IPS-18a (cell line): Measurements from ENCODE around the gene USP36.
"Not testable (repeated sequence)": the region's sequence is repeated elsewhere in the genome, so short reads cannot be mapped to it uniquely, and the experiment has no call there.

Experiments used
- H3K27ac ChIP-seq: one replicate; pipeline ENCODE4 v1.5.1; 2013; ENCODE audit warnings: low read length
- H3K27me3 ChIP-seq: one replicate; pipeline ENCODE4 v1.6.1; 2013; ENCODE audit warnings: mild to moderate bottlenecking, low read length; ENCODE audit not compliant: control insufficient read depth, insufficient read depth
- H3K36me3 ChIP-seq: one replicate; pipeline ENCODE4 v1.6.1; 2013; ENCODE audit warnings: low read depth, low read length; ENCODE audit not compliant: control insufficient read depth
- H3K4me1 ChIP-seq: one replicate; pipeline ENCODE4 v1.6.1; 2013; ENCODE audit warnings: low read depth, low read length; ENCODE audit not compliant: control insufficient read depth
- H3K4me3 ChIP-seq: one replicate; pipeline ENCODE4 v1.5.1; 2013; ENCODE audit warnings: low read length
- H3K9ac ChIP-seq: one replicate; pipeline ENCODE4 v1.6.1; 2013; ENCODE audit warnings: mild to moderate bottlenecking, low read length, moderate library complexity
- H3K9me3 ChIP-seq: one replicate; pipeline ENCODE4 v1.6.1; 2013; ENCODE audit warnings: low read depth, low read length; ENCODE audit not compliant: control insufficient read depth

Gene USP36

GRCh38 chr17:78882540-78883088 is 42.0 kb upstream of the USP36 start:
- Histone ChIP-seq H3K27ac (no peak overlapping the region), H3K9ac (no peak overlapping the region), H3K9me3 (no peaks in the 10 kb centered on the region), H3K4me1 (peaks cover 12% of the 10 kb centered on the region), H3K36me3 (no peaks in the 10 kb centered on the region), H3K4me3 (no peak overlapping the region), H3K27me3 (no peaks in the 10 kb centered on the region)

DNA sequence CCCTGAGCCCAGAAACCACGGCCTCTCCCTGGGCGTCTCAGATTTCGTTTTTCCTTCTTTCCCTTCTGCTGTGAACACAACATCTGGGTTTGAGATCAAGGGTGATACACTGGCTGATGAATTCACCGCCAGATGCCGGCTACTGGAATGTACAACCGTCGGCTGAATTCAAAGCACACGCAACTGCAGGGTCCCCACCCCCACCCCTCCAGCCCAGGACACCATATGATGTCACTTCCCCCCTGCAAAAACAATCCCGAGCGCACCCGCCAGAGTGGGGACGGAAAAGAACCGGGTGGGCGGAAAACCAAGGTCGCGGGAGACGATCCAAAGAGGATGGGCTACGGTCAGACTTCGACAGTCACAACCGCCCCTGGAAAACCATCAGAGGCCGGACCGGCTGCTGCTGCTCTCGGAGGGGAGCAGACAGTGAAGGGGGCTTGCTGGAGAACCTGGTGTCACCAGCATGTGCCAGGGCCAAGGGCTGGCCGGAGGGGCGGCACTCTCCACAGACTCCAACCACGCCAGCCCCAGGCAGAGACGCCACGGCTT is 39.1 kb upstream of the USP36 start:
- H3K9me3 ChIP-seq, result no peaks in the 10 kb centered on the region
- H3K27me3 ChIP-seq, result no peaks in the 10 kb centered on the region
- no peaks in the 10 kb centered on the region for H3K36me3 ChIP-seq
- no peak overlapping the region for H3K27ac ChIP-seq
- no peak overlapping the region for H3K4me3 ChIP-seq
- peaks cover 11% of the 10 kb centered on the region for H3K4me1 ChIP-seq
- H3K9ac ChIP-seq, result no peak overlapping the region

GRCh38 chr17:78878871-78879527 is 38.4 kb upstream of the USP36 start:
- H3K9me3 ChIP-seq, result no peaks in the 10 kb centered on the region
- H3K36me3 ChIP-seq, result no peaks in the 10 kb centered on the region
- no peaks in the 10 kb centered on the region for H3K27me3 ChIP-seq
- H3K4me3 ChIP-seq, result no peak overlapping the region
- H3K27ac ChIP-seq, result no peak overlapping the region
- H3K4me1 ChIP-seq, result peaks cover 4% of the 10 kb centered on the region
- no peak overlapping the region for H3K9ac ChIP-seq

DNA sequence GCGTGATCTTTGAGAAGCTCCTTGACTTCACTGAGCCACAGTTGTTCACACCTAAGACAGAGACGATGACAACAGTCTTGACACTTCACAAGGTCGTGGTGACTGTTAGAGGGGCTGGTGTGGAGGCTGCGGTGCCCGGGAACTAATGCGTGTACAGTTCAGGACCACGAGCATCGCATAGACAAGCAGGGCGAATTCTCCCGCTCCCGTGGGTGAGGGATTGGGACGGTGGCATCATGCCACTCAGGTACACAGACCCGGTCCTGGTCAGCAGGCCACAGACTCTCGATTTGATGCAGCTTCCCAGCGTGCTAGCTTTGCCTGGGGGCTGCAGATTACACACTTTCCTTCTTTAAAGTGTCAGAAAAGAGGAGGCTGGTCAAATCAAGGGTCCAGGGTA is 37.6 kb upstream of the USP36 start:
- H3K27ac ChIP-seq, result no peak overlapping the region
- H3K27me3 ChIP-seq, result no peaks in the 10 kb centered on the region
- no peaks in the 10 kb centered on the region for H3K36me3 ChIP-seq
- no peaks in the 10 kb centered on the region for H3K9me3 ChIP-seq
- H3K9ac ChIP-seq, result no peak overlapping the region
- no peak overlapping the region for H3K4me3 ChIP-seq
- H3K4me1 ChIP-seq, result no peaks in the 10 kb centered on the region

DNA sequence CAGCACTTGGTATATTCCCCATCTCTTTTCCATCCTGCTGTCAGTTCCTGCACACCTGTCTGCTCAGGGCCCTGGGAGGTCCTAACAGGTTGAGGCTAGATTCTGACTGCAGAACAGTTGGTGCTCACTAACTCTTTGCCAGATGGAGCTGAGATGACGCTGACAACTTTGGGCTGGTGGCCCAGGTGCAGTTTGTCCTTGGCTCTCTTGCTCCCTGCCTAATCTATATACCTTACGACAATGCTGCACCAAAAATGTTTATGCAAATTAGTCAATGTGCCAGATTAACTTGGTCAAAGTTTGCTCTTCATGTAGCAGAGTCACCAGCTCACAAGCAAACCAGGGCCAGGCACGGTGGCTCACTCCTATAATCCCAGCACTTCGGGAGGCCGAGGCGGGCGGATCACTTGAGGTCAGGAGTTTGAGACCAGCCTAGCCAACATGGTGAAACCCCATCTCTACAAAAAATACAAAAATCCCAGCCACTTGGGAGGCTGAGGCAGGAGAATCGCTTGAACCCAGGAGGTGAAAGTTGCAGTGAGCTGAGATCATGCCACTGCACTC is 36.4 kb upstream of the USP36 start:
- not testable (repeated sequence) for H3K4me3 ChIP-seq, H3K9me3 ChIP-seq, H3K4me1 ChIP-seq, H3K27ac ChIP-seq, H3K36me3 ChIP-seq, H3K27me3 ChIP-seq, H3K9ac ChIP-seq

DNA sequence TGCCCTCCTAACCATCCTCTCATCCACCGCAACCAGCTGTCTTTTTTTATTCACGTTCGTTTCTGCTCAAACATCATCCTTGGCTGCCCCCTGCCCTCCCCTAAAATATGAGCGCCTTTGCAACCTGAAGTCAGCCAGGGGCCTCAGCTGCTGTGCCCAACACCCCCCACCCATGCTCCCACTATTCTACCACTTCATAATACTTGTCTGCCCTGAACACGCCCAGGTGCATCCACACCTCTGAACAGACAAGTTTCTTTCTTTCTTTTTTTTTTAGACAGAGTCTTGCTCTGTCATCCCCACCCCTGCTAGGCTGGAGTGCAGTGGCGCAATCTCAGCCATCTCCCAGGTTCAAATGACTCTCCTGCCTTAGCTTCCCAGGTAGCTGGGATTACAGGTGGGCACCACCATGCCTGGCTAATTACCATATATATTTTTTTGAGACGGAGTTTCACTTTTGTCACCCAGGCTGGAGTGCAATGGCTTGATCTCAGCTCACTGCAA is 35.5 kb upstream of the USP36 start:
- no peaks in the 10 kb centered on the region for H3K9me3 ChIP-seq
- H3K4me3 ChIP-seq, result no peak overlapping the region
- H3K27me3 ChIP-seq, result no peaks in the 10 kb centered on the region
- H3K4me1 ChIP-seq, result no peaks in the 10 kb centered on the region
- H3K27ac ChIP-seq, result no peak overlapping the region
- H3K9ac ChIP-seq, result no peak overlapping the region
- no peaks in the 10 kb centered on the region for H3K36me3 ChIP-seq

DNA sequence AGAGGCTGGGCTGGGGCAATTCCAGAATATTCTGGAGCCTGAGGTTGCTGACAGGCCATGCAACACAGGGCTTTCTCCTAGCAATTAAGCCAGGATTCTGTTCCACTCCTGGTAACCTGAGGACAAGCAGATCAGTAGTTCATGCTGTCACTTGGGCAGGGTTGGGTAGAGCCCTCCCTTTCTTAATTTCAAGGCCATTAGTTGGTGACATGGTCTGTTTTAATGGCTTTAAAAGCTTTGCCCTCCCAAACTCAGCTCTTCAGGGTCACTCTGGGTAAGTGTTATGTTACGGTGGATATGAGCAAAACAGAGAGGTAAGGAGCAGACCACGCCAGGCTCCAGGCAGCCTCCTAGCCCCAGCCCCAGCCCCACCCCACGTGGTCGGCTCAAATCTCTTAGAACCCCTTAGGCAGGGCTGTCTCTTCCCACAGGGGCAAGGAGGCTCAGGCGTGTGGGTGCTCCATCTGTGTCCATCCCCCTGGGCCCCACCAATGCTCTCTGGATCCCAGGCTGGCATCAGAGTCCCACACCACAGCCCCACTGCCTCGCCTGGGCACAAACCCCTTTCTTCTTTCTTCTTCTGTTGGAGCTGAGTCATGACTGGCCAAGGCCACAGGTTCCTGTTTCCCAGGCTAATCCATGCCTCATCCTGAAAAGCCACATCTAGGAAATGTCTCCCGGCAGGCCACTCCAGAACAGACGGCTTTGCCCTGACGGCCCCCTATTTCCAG is 34.9 kb upstream of the USP36 start:
- Histone ChIP-seq H3K4me3 (no peak overlapping the region), H3K9ac (no peak overlapping the region), H3K27ac (no peak overlapping the region), H3K36me3 (no peaks in the 10 kb centered on the region), H3K9me3 (no peaks in the 10 kb centered on the region), H3K4me1 (no peaks in the 10 kb centered on the region), H3K27me3 (no peaks in the 10 kb centered on the region)

DNA sequence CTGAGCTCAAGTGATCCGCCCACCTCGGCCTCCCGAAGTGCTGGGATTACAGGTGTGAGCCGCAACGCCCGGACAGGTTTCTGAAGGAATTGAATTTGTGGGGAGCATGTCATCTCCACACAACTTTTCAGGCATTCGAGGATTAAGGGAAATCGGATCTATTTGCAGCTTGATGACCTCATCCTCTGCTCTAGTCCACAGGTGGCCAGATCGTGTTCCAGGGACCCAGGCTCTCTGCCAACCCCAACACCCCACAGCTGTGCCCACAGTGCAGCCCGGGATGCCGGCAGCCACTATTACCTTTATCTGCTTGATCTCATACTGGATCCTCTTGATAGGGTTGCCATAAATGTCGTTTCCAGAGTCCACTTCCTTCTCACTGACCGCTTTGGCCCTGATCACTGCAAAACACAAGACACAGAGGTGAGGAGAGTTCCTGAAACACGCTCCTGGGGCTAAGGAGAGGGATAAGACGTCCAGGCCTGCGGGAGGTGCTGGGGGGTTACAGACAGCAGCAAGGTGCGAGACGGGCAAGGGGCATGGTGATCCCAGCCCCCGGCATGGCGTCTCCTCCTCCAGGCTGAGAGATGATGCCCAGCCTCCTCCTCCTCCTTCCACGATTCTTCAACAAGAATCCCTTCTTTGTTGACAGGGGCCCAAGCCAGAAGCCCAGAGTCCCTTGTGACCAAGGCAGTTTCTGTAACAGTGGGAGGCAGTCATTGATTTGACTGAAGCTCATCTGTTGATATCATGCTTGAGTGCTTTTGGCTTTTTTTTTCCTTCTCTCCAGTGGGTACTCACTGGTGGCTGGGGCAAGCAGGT is 33.1 kb upstream of the USP36 start:
- no peaks in the 10 kb centered on the region for H3K27me3 ChIP-seq
- no peak overlapping the region for H3K27ac ChIP-seq
- H3K4me1 ChIP-seq, result no peaks in the 10 kb centered on the region
- no peak overlapping the region for H3K4me3 ChIP-seq
- H3K9me3 ChIP-seq, result no peaks in the 10 kb centered on the region
- no peak overlapping the region for H3K9ac ChIP-seq
- no peaks in the 10 kb centered on the region for H3K36me3 ChIP-seq

DNA sequence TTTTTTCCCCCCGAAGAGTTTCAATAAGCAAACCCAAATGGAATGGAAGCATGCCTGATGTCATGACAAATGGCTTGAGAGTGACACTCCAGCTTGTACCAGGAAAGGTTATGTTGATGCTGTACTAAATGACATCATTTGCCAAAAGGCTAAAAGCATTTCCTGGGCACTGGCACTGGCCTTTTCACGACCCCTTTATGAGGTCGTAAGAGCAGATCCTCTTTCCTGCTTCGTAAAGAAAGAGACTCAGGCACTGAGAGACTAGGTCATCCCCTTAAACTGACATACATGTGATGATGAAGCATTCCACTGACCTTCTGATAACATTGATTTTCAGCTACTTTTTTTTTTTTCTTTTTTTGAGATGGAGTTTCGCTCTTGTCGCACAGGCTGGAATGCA is 31.9 kb upstream of the USP36 start:
- H3K27me3 ChIP-seq, result no peaks in the 10 kb centered on the region
- no peaks in the 10 kb centered on the region for H3K9me3 ChIP-seq
- H3K4me1 ChIP-seq, result no peaks in the 10 kb centered on the region
- no peak overlapping the region for H3K9ac ChIP-seq
- H3K27ac ChIP-seq, result no peak overlapping the region
- no peaks in the 10 kb centered on the region for H3K36me3 ChIP-seq
- H3K4me3 ChIP-seq, result no peak overlapping the region

DNA sequence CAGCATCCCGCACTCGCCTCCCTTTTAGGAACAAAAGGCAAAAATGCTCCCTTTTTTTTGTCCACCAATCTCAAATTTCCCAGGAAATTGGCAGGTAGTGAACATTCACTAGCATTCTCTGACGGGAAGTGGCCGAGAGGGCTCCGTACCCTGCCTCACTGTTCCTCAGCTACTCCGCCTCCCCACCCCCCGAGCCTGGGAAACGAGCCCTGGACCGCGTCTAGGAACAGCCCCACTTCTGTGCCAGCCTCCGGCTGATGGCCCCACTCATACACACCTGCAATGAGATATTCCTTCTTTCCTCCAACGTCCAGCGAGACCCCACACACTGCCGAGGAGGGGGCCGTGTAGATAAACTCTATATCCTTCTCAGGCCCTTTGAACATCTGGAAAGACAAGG is 30.0 kb upstream of the USP36 start:
- Histone ChIP-seq H3K9me3 (no peaks in the 10 kb centered on the region), H3K4me3 (no peak overlapping the region), H3K4me1 (no peaks in the 10 kb centered on the region), H3K27ac (no peak overlapping the region), H3K27me3 (no peaks in the 10 kb centered on the region), H3K36me3 (no peaks in the 10 kb centered on the region), H3K9ac (no peak overlapping the region)

GRCh38 chr17:78868391-78868790 is 27.8 kb upstream of the USP36 start:
- Histone ChIP-seq H3K4me3 (no peak overlapping the region), H3K36me3 (no peaks in the 10 kb centered on the region), H3K4me1 (no peaks in the 10 kb centered on the region), H3K27ac (no peak overlapping the region), H3K27me3 (no peaks in the 10 kb centered on the region), H3K9ac (no peak overlapping the region), H3K9me3 (no peaks in the 10 kb centered on the region)
